ENCODE results near the gene SLC44A1.

SLC44A1 gene

DNA sequence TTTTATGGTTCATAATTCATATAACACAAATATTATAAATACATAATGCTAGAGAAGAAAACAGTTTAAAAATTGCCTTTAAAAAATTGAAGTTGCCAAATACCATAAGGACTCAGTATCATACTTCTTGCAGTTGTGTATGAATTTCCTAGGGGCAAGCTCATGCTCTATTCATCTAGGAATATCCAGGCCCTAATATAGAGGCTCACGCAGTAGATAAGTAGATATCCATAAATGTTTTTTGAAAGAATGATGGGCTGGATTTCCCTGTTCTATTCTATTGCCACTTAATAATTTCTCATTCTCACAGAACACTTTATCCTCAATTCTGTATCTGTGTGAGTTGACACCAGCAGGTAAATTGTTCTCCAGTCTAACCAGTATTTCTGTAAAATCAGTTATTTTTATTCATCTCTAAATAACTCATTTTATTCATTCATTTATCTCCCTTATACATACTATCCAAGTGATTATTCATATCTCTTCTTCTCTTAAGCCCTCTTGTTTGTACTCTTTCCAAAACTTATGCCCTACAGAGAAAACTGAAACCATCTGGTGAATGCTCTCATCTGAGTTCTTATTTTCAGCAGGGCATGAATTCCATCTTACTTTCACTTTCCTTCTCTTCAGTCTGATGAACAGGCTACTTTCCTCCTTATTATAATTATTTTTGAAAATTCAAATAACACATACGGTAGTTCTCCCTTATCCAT lies 97.1 kb downstream of the SLC44A1 start:
- no peak for DNase-seq

DNA sequence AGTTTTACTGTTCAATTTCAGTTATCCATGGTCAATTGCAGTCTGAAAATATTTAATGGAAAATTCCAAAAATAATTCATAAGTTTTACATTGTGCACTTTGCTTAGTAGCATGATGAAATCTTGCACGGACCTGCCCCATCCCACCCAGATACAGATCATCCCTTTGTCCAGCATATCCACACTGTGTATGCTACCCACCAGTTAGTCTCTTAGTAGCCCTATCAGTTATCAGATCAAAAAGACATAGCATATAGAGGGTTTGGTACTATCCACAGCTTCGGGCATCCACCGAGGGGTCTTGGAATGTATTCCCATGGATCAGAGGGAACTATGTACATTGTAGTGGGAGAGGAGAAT lies 97.7 kb downstream of the SLC44A1 start:
- no peak for DNase-seq

DNA sequence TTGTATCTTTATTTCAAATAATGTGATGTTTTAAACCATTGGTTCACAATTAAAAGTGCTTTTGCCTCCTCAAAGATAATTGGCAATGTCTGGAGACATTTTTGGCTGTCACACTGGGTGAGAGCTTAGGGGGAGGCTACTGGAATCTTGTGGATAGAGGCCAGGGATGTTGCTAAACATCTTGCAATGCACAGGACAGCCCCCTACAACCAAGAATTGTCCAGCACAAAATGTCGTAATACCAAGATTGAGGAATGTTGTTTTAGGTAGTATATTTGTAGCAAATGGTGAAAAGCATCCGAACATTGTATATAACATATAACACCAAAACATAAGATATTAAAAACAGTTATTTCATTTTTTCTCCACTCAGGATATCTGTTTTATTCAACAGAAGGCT lies 99.8 kb downstream of the SLC44A1 start:
- DNase-seq: no peak

DNA sequence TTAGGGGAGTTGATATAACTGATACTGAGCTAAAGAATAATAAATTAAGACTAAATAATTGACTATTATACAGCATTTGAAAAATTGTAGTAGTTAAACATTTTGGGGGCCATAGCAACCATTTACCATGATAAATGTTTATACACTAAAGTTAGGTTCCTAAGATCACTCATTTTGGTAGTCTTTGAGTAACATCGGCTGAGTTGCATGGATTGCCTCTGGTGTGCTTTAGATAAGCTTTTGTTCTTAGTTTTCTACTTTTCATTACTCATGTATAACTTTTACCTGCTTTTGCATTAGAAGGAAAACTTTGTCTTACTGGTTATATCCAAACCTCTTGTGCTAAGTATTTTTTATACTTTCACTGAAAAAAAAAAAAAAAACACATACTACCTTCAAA lies 101.2 kb downstream of the SLC44A1 start:
- no peak for DNase-seq

DNA sequence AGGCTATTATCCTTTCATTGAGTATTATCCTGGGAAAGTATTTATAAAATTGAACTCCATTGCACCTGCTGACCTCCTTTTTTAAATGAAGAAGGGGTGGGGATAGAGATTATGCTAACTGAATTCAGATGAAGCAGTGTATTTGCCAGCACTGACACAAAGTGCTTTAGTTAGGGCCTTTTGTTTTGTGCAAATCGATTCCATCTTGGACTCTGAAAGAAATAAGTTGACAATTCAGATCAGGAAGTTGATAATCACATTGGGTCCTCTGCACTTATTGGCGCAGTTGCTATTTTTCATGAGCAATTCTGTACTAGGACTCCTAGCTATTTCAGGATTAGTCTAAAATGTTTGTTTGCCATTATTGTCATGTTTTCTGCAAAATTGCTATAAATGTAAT lies 101.8 kb downstream of the SLC44A1 start:
- no peak for DNase-seq

DNA sequence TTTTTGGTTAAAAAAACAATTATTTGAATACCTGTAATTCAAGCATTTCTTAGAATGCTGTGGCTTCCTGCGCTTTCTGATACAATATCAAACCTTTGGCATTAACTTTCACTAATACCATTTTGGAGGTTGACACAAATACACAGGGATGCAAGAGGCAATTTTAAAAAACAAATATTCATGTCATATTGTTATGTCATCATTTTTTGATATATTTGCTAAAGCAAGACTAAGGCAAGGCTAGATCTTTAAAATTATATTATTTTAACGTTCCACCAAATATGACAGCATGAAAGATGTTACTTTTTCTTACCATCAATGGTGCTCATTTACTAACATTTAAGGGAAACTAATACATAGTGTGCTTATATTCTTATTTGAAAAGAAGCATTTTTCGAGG lies 110.0 kb downstream of the SLC44A1 start:
- no peak for DNase-seq

DNA sequence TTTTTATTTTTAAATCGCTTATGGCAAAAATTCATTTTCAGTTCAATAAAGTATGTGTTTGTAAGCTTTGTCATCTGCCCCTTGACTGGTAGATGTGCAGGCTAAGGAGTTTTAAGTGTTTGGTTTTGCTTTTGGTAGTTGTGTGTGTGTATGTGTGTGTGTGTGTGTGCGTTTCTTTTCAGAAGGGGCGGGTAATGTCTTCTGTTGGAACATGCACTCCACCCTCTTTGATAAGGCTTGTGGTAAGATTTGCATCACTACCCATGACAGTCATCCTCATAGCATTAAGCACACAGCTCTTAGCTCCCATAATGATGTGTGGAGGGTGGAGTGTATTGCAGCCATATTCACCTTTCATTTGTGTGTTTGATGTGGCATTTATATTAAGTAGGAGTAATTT lies 111.3 kb downstream of the SLC44A1 start:
- no peak for DNase-seq

DNA sequence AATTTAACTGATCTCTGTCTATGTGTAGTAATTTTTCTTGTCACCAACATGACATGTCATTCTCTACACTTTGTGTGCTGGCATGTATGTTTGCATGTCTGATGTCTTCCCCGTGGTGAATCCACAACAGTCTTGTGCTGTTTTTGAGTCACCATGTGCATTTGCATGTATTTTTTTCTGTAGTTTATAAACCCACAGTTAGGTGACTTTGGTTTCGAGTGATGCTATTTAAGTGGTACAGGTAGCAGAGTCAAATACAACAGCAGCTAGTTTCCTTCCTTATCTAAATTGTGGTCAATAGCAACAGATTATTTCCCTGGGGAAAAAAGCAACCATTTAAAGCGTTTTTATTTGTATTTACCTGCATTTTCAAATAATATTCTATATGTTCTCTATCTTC lies 113.5 kb downstream of the SLC44A1 start:
- DNase-seq: no peak

DNA sequence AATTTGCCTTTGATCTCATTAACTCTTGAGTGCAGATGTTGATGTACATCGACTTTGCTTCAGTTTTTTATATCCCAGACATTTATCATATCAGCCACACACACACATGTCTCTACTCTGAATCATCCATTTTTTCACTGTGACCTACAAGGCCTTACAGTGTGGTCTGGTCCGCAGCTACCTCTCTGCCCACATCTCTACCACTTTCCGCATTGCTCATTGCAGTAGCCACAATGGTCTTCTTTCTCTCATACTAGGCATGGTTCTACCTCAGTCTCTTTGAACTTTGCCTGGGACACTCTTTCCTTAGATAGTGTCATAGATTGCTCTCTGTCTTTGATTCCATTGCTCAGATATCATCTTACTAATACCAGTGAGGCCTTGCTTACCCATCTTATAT lies 115.4 kb downstream of the SLC44A1 start:
- DNase-seq: peak; percentile 42

DNA sequence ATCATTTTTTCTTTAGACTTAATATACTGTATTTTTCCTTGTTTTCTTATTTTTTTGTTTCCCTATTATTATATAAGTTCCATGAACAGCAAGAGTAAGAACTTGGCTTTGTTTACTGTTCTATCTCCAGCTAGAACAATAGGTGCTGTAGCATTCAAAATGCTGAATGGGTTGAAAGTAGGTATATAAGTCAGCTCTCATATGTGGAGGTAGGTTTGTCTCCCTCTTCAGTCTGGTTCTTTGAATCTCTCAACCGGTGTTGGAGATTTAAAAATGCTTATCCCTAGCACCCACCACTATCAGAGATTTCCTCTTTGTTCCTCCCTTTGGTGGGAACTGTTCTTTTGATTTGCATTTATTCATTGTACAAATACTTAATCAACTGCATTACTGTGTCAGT lies 115.9 kb downstream of the SLC44A1 start:
- no peak for DNase-seq

DNA sequence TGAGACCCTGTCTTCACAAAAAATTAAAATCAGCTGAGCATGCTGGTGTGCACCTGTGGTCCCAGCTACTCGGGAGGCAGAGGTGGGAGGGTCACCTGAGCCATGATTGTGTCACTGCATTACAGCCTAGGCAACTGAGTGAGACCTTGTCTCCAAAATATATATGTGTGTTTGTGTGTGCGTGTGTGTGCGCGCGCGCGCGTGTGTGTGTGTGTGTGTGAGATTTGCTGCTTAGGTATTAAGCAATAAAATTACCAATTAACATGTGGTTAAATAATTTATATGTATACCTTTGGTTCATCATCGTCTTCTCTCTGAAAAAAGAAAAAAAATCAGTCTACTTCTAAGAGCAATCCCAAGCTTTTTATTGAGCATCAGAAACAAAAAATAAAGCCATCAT lies 117.4 kb downstream of the SLC44A1 start:
- DNase-seq: no peak

DNA sequence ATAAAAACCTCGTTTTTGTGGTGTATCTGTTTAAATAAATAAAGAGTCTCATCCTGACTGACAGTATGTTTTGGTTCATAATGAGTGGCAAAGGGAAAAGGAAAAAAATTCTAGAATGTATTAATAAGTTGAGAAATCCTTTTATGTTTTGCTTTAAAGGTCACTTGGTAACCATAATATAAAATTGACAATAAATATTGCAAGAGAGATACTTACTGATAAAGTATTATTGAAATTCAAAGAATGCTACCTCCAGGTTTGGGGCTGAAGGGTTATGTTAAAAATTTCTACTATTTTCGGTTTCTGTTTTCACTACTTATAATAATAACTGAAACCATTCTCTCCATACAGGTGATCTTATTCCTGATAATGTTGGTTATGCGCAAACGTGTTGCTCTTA lies 118.0 kb downstream of the SLC44A1 start:
- no peak for DNase-seq

DNA sequence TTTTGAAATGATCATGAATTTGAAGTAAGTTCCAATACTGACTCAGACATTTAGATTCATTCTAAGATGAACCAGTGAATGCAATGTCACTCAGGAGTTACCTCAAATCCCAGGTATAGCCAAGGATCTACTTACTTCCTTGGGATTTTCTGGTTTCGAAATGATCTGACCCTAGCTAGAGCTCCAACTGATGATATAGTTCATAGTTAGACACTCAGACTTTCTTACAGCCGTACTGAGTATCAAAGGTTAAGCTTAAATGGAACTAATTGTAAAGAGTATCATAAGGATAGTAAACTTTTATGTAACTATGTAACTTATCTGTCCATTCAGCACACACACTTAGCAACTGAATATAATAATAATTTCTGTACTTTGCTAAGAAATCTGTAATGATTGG lies 119.4 kb downstream of the SLC44A1 start:
- DNase-seq: no peak

DNA sequence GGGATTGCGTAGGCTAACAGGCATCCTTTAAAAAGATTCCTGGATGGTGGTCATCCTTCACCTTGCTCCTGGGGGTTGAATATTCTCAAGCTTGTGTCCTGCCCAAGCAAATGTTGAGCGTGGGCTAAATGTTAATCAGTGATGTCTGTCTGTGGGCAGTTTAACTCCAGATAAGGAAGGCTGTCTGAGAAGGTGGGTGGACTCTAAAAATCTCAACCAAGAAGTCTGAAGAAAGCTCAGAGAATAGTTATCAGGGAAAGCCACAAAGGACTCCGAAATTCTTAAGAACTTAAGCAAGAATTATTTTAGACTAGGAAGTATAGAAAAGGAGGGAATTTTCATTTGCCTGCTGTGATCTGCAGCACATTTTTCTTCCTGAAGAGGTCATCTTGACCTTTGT lies 125.5 kb downstream of the SLC44A1 start:
- DNase-seq: no peak

DNA sequence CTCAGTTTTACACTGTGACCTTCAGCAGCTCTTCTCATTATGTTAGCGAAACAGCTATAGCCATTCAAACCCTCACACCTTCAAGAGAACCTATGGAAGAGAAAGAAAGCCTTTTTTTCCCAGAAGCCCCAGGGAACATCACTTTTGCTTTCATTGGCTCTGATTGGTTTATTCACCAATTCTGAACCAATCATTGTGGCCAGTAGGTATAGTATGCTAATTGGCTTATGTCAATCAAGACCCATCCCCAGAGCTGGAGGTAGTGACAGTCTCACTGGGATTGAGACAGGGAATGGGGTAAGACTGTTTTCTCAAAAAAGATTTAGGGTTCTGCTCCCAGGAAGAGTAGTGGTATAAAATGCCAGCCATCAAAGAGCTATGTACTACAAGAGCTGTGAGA lies 129.3 kb downstream of the SLC44A1 start:
- DNase-seq: no peak

DNA sequence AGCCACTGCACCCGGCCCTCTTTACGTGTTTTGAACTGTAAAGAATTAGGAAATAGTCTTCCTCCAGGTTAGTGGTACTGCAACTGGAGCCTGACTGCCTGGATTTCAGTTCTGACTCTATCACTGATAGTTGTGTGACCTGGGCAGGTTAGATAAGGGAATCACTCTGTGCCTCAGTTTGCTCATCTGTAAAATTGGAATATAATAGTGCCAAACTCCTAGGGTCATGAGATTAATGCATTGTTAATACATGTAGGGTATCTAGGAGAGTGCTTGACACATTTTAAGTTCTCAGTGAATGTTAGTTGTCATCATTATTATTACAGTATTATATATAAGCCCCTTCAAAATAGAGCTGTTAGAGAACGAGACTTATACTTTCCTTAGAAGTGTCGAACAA lies 130.9 kb downstream of the SLC44A1 start:
- no peak for DNase-seq

DNA sequence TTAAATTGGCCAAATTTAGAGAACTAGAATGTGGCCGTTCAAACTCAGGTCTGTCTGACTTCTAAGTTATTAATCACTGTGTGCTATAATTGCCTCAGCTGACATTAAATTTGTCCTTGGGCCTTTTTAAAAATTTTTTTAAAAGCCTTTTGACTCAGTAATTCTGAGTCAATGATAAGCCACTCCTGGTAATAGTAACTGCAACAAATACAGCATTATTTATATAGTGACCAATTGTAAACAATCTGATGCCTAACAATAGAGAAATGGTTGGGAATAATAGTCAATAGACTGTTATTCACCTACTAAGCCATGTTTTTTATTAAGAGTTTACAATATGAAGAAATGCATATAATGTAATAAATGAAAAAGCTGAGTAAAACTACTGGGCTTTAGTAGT lies 132.4 kb downstream of the SLC44A1 start:
- DNase-seq: no peak

DNA sequence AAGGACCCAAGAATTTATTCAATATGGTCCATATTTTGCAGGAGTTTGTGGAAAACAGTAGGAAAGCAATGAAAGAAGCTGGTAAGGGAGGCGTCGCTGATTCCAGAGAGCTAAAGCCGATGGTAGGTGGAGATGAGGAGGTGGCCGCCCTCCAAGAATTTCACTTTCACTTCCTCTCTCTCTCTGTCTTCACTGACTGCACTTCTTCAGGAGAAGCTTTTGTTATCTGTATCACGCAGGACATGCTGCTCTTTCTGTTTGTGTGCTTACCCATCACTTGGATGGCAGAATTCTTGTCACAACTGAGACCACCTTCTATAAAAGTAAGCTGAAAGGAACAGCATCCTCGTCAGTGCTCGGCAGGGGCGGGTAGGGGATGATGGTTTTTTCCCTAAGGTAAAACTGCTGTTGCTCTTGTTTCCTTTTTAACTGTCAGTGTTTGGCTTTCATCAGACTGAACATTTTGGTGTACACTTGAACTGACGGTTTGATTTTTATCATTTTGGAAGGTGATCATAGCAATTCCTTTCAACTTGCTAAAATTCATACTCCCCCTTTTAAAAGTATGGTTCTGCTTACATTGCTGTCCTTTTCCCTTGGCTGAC lies 141.0 kb downstream of the SLC44A1 start:
- DNase-seq: peak; percentile 7

DNA sequence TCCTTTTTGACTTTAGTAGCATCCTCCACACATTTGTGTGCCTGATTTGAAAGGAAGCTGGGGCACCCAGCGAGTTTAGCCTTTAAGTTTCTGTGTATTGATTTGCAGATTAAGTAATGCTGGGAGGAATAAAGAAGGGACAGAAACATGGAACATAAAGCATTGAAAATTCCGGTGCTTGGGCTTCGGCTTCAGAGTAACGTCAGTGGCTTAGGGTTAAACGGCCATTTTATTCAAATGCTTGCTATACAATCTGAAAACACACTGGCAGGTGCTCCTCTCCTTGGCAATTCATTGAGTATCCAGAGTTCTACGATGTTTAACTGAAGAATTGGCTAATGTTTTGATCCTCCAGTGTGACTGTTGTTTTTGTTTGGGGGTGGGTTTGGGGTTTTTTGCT lies 145.3 kb downstream of the SLC44A1 start:
- no peak for DNase-seq

DNA sequence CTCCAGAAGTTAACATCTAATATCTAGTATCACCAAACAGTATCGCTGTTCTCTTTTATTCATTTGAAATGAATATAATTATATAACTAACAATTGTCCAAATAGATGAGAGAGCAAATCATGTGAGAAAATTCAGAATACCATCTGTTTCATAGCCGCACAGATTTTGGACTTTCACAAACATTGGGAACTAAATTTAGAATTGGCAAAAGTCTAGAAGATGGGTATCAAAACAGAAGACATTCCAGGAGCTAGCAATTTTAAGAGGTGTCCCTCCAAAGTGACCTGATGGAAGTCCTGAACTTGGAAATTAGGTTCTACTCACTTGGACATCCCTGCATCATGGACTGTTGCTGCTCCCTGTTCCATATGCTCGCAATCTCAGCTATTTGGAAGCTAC lies 146.4 kb downstream of the SLC44A1 start:
- DNase-seq: no peak

DNA sequence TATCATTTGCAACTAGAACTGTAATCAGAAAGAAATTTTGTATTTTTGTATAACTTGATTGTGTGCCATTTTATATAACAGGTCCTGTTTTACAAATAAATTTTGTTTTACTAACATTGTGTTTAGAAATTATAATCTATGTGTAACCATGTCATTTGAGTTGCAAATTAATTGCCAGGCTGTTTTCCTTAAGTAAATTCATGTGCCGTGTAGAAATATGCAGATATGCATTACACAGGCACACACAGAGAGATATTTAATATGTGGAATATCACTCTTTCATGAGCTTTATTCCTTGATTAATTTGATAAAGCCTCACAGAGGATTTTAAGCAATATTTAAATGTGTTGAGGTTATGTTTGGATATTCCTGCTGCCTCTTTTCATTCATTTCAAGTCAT lies 146.8 kb downstream of the SLC44A1 start:
- no peak for DNase-seq

DNA sequence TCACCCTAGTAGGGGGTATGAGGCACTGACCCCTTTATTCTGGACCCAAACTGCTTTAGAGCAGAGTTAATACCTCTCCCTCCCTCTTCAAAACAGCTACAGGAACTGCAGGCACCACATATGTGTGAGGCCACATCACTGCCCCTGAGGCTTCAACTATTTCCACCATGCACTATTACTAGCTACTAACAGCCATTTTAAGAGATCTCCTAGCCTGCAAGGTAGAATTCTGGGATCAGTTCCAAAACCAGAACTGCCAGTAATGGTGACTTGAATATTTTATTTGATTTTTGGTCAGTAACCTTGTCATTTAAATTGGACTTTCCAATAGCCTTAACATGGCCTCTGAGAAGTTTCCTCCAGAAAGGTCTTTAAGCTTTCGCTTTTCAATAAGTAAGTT lies 148.1 kb downstream of the SLC44A1 start:
- DNase-seq: no peak

DNA sequence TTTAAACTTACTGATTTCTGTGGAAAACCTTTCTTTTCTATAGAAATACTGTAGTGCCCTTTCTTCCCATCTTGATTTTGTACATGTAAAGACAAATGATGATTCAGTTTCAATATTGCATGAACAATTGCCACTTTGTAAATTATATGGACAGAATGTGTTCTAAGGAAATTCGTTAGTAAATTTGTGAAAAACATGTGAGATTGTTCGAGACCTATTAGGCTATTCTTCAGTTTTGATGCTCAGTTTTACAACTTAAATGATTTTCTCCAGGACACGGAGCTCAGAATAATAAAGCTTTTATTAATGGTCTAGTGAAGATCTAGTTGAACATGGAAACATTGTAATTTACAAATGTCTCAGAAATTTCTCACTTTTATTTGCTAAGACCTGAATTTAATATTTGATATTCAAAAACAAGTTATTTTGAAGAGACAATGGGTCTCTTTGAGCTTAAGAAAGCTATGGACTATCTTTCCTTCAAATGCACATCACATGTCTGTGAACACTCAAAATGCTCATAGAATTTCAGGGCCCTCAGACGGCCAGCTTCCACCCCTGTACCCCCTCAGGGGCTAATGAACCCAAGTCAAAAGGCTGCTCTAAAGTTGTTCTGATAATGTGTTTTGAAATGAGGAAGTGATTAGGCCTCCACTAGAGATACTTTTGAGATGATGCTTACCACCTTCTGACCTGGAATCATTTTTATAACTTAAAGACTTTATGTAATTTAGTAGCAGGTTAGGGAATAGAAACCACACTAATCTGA lies 149.3 kb downstream of the SLC44A1 start:
- no peak for DNase-seq

DNA sequence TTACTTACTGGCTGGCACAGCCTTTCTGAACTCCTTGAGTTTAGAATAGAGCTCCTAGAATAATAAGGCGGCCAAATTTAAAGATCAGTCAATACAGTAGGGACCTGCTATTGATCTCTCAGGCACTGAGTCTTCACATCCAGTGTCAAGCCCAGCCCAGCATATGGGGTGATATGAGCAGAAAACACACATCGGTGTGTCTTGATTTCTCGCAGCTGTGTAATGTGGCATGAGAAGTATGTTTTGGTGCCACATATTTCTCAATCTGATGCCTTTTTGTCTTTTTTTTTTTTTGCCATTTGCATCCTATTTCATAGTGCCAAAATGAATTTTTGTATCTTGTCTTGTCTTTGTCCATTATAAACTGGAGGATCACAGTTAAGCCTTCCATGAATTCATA lies 152.0 kb downstream of the SLC44A1 start:
- no peak for DNase-seq

DNA sequence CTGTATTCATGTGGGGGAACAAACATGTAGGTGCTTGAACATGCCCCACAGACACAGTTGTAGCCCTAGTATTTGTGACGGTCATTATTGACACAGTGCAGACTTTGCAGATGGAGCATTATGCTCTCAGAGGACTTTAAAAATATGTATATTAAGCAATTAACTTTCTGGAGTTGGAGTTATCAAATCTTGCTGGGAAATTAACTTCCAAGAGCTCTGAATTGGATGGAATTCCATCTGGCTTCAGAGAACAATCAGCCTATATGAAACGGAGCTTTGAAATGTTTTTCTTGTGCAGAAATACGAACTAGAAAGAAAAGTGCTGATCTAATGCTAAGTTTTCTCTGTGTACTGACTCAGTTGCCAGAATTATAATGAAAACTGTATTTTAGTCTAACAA lies 152.4 kb downstream of the SLC44A1 start:
- DNase-seq: no peak

Data from stimulated activated CD4-positive, alpha-beta T cell treated with anti-CD3 and anti-CD28 coated beads, Interleukin-4, amount 100 ng/mL, for 24 hours (primary cell).